Activated naive CD8-positive, alpha-beta T cell treated with anti-CD3 and anti-CD28 coated beads, Interleukin-2, amount 50 U/mL, for 24 hours (primary cell): ENCODE data around the gene CXCL6.

Experiments used
- ATAC-seq: fragments of 150-1000 bp; cut with Tn5 transposase; one replicate; pipeline ENCODE4 v1.10.0; 2021
- DNase-seq: peaks from one replicate; pipeline ENCODE4 v3.0.0; 2021
- H3K27ac Mint-ChIP-seq: one replicate; pipeline ENCODE4 v1.8.0; 2021; ENCODE audit warnings: mild to moderate bottlenecking, mixed read lengths
- H3K27me3 Mint-ChIP-seq: one replicate; pipeline ENCODE4 v1.8.0; 2021; ENCODE audit warnings: mixed read lengths
- H3K36me3 Mint-ChIP-seq: one replicate; pipeline ENCODE4 v1.8.0; 2021; ENCODE audit warnings: low read depth, mixed read lengths
- H3K4me1 Mint-ChIP-seq: one replicate; pipeline ENCODE4 v1.8.0; 2021; ENCODE audit warnings: mixed read lengths
- H3K4me3 Mint-ChIP-seq: one replicate; pipeline ENCODE4 v1.8.0; 2021; ENCODE audit warnings: mild to moderate bottlenecking, moderate library complexity, mixed read lengths
- H3K9me3 Mint-ChIP-seq: one replicate; pipeline ENCODE4 v1.8.0; 2021; ENCODE audit warnings: mixed read lengths

Gene CXCL6

DNA sequence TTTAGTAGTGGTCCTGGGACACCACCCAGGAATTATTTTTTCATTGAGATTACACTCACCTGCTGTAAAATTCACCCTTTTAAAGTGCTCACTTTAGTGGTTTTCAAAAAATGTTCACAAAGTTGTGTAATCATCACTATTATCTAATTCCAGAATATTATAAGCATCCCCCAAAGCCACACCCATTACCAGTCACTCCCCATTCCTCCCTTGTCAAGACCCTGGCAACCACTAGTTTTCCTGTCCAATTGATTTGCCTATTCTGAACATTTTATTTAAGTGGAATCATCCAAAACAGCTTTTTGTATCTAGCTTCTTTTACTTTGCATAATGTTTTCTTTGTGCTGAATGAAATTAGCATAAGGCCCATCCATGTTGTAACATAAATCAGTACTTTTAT is 12.7 kb upstream of the CXCL6 start:
- H3K27ac Mint-ChIP-seq = no peak overlapping the region
- H3K9me3 Mint-ChIP-seq = peaks cover 8% of the 10 kb centered on the region
- no peak overlapping the region for H3K4me3 Mint-ChIP-seq
- H3K36me3 Mint-ChIP-seq = no peaks in the 10 kb centered on the region
- H3K27me3 Mint-ChIP-seq = no peaks in the 10 kb centered on the region
- DNase-seq (no peak), ATAC-seq (no peak)
- no peaks in the 10 kb centered on the region for H3K4me1 Mint-ChIP-seq

DNA sequence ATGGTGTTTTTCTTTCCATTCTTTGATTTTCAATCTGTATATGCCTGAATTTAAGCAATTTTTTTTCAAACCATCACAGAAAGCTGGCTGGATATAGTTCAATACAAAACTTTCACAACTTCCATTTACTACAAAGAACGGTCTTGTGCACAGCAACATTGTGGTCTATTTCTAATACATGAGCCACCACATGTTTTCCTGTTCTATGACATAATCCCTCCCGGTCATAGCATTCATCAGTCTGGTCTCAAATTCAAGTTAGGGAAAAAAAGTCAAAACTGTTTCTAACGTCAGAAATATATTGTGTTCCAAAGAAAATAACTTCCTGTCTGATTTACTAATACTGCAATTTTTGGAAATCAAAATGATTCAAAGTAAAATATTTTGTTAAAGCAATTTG is 7.5 kb upstream of the CXCL6 start:
- no peaks in the 10 kb centered on the region for H3K4me1 Mint-ChIP-seq
- H3K27ac Mint-ChIP-seq = no peak overlapping the region
- no peak overlapping the region for H3K4me3 Mint-ChIP-seq
- no peaks in the 10 kb centered on the region for H3K36me3 Mint-ChIP-seq
- no peaks in the 10 kb centered on the region for H3K27me3 Mint-ChIP-seq
- ATAC-seq = no peak
- no peak for DNase-seq
- peaks cover 8% of the 10 kb centered on the region for H3K9me3 Mint-ChIP-seq

DNA sequence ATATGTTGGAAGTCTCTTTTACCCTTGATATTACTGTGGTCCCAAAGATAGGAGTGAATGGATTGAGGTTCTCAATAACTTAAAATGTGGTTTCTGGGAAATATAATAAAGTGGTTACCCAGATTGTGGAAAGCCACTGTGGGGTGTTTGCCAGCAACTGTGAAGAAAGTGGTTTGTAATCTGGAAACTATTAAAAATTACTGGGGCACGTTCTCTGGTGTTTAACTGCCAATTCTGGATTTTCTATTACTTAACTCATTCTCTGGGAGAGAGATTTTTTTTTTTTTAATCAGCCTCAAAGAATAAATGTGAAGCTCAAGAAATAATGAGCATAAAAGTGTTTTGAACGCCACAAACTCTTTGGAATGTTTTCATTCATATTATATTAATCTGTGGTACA is 4.9 kb upstream of the CXCL6 start:
- H3K9me3 Mint-ChIP-seq = peaks cover 8% of the 10 kb centered on the region
- no peak overlapping the region for H3K27ac Mint-ChIP-seq
- H3K36me3 Mint-ChIP-seq = no peaks in the 10 kb centered on the region
- no peaks in the 10 kb centered on the region for H3K27me3 Mint-ChIP-seq
- no peak for DNase-seq
- no peak overlapping the region for H3K4me3 Mint-ChIP-seq
- no peak for ATAC-seq
- H3K4me1 Mint-ChIP-seq = no peaks in the 10 kb centered on the region

GRCh38 chr4:73832651-73833237 is 3.7 kb upstream of the CXCL6 start:
- no peak for ATAC-seq
- Mint-ChIP-seq H3K27ac (no peak overlapping the region), H3K9me3 (peaks cover 3% of the 10 kb centered on the region), H3K4me3 (no peak overlapping the region), H3K27me3 (peaks cover 8% of the 10 kb centered on the region), H3K4me1 (no peaks in the 10 kb centered on the region), H3K36me3 (no peaks in the 10 kb centered on the region)
- DNase-seq = no peak

DNA sequence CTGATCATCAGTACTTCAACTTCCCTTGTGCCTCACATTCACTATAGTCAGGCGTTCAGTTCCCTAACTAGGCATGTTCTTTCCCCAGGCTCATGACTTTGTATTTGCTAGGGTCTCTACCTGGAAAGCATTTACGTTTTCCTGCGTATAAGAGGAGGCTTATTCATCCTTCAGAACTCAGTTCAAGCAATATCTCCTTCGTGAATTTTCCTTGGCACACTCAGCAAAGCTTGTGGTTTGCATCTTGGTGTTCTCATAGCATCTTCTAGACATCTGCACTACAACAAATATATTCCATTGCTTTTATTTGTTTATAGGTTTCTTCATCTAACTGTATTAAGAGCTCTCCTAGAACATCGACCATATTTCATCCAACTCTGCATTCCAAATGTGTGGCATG is 2.6 kb downstream of the CXCL6 start:
- H3K27me3 Mint-ChIP-seq = peaks cover 8% of the 10 kb centered on the region
- H3K36me3 Mint-ChIP-seq = no peaks in the 10 kb centered on the region
- no peaks in the 10 kb centered on the region for H3K9me3 Mint-ChIP-seq
- ATAC-seq (no peak), DNase-seq (no peak)
- no peak overlapping the region for H3K4me3 Mint-ChIP-seq
- no peak overlapping the region for H3K27ac Mint-ChIP-seq
- H3K4me1 Mint-ChIP-seq = no peaks in the 10 kb centered on the region

DNA sequence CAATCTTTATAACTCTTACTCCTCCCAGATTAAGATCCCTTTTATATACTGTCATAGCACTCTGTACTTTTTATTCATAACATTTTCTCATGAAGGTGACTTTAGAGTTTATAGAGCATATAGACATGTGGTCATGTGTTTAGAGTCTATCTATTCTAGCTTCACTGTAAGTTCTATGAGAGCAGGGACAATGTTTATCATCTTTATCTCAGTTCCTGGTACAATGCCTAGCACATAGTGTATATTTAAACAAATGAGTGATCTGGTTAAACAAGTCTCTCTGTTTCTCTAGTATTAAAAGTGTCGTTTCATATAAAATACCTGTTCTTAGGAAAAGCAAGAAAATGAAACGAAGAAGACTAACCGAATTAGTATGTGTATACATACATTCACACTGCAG is 3.2 kb downstream of the CXCL6 start:
- Mint-ChIP-seq H3K4me1 (no peaks in the 10 kb centered on the region), H3K4me3 (no peak overlapping the region), H3K27ac (no peak overlapping the region), H3K9me3 (no peaks in the 10 kb centered on the region), H3K36me3 (no peaks in the 10 kb centered on the region), H3K27me3 (peaks cover 8% of the 10 kb centered on the region)
- ATAC-seq = no peak
- DNase-seq = no peak

GRCh38 chr4:73841243-73841925 is 4.9 kb downstream of the CXCL6 start:
- Mint-ChIP-seq H3K4me3 (no peak overlapping the region), H3K27ac (no peak overlapping the region), H3K9me3 (no peaks in the 10 kb centered on the region), H3K36me3 (no peaks in the 10 kb centered on the region), H3K4me1 (no peaks in the 10 kb centered on the region), H3K27me3 (peaks cover 8% of the 10 kb centered on the region)
- no peak for DNase-seq
- ATAC-seq = no peak

DNA sequence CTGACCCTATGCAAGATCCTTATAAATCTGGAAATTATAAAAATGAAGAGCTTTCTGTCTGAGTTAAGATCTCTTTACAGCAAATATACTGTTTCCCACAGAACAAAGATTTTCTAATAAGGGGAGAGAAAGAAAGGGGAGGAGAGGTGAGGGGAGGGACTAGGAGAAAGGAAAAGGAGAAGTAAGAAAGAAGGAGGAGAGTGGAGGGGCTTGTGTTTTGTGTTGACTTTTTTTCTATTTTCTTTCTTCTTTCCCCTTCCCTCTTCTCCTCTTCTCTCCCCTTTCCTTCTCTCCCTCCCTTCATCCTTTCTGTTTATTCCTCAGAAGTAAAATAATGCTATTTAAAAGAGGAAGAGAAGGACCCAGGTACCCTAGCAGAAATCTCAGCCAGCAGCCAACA is 6.2 kb downstream of the CXCL6 start:
- no peaks in the 10 kb centered on the region for H3K36me3 Mint-ChIP-seq
- H3K4me1 Mint-ChIP-seq = no peaks in the 10 kb centered on the region
- no peaks in the 10 kb centered on the region for H3K9me3 Mint-ChIP-seq
- ATAC-seq = no peak
- H3K27me3 Mint-ChIP-seq = no peaks in the 10 kb centered on the region
- no peak for DNase-seq
- H3K27ac Mint-ChIP-seq = no peak overlapping the region
- no peak overlapping the region for H3K4me3 Mint-ChIP-seq

DNA sequence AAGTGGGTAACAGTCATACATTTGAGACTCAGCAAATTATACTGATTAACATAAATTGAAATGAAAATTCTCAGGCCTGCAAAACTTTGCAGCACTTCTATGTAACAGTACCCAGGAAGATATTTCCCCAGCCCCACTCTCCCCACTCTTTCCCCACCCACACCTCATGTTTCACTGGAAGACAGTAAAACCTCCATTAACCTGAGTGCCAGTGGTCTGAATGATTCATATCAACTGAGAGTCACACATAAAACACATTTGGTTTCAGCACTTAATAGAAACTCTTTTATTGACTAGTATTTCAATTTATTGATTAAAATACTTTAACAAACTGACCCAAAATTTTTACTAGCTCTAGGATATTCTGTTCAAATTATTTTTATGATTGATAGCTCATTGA is 6.9 kb downstream of the CXCL6 start:
- Mint-ChIP-seq H3K4me3 (no peak overlapping the region), H3K36me3 (no peaks in the 10 kb centered on the region), H3K27ac (no peak overlapping the region), H3K4me1 (no peaks in the 10 kb centered on the region), H3K27me3 (no peaks in the 10 kb centered on the region), H3K9me3 (no peaks in the 10 kb centered on the region)
- DNase-seq (no peak), ATAC-seq (no peak)

DNA sequence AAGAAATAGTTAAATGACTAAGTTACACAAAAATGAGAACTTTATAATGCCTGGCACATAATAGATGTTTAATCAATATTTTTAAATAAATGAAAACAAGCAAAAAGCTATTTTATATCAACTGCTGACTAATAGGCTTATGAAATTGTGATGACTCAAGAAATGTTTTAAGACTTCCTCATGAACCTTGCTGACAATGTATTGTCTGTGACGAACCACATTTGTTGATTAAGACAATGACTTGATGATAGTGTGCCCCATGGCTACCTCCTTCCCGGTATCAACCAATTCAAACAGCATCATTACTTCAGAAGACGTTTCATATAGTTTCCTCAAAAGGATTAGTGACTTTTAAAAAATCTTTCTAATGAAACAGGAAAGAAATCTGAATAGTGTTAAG is 7.9 kb downstream of the CXCL6 start:
- ATAC-seq (no peak), DNase-seq (no peak)
- no peak overlapping the region for H3K27ac Mint-ChIP-seq
- H3K4me1 Mint-ChIP-seq = no peaks in the 10 kb centered on the region
- no peaks in the 10 kb centered on the region for H3K9me3 Mint-ChIP-seq
- no peak overlapping the region for H3K4me3 Mint-ChIP-seq
- H3K36me3 Mint-ChIP-seq = no peaks in the 10 kb centered on the region
- H3K27me3 Mint-ChIP-seq = no peaks in the 10 kb centered on the region

GRCh38 chr4:73844806-73845205 is 8.3 kb downstream of the CXCL6 start:
- DNase-seq (no peak), ATAC-seq (no peak)
- Mint-ChIP-seq H3K27ac (no peak overlapping the region), H3K4me1 (no peaks in the 10 kb centered on the region), H3K9me3 (no peaks in the 10 kb centered on the region), H3K4me3 (no peak overlapping the region), H3K36me3 (no peaks in the 10 kb centered on the region), H3K27me3 (no peaks in the 10 kb centered on the region)

- no peak overlapping the region for H3K27ac Mint-ChIP-seq
- H3K4me3 Mint-ChIP-seq = no peak overlapping the region
- no peaks in the 10 kb centered on the region for H3K4me1 Mint-ChIP-seq
- H3K9me3 Mint-ChIP-seq = no peaks in the 10 kb centered on the region
- no peak for ATAC-seq
- H3K27me3 Mint-ChIP-seq = no peaks in the 10 kb centered on the region
- H3K36me3 Mint-ChIP-seq = no peaks in the 10 kb centered on the region
- no peak for DNase-seq
Measured at GRCh38 chr4:73847526-73848182, 11.2 kb downstream of the CXCL6 start.

DNA sequence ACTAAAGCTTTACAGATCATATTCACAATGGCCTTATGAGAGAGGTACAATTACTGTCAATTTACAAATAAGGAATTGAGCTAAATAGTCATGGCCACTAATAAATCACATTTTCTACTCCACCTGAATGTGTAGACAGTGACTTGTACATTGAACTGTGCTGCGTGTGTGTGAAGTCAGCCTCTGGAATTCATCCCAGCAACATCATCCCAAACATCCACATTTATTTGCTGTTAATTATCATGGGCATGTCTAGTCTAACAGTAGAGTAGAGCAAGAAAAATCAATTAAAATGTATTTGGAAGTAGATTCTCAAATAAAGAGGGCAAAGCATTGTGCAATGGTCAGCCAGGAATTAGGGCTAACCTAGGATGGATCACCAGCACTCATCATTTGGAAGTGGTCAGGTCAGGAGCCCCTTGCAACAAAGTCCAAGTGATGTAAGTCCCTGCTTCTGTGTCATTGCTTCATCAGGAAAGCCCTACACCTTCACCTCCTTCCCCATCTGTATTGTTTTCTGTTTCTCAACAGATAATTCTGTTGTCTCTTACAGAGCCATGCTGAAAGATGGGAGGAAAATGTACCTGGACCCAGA is 11.8 kb downstream of the CXCL6 start:
- H3K27ac Mint-ChIP-seq = no peak overlapping the region
- H3K9me3 Mint-ChIP-seq = no peaks in the 10 kb centered on the region
- no peaks in the 10 kb centered on the region for H3K4me1 Mint-ChIP-seq
- no peak for DNase-seq
- H3K27me3 Mint-ChIP-seq = no peaks in the 10 kb centered on the region
- no peak for ATAC-seq
- no peaks in the 10 kb centered on the region for H3K36me3 Mint-ChIP-seq
- no peak overlapping the region for H3K4me3 Mint-ChIP-seq

DNA sequence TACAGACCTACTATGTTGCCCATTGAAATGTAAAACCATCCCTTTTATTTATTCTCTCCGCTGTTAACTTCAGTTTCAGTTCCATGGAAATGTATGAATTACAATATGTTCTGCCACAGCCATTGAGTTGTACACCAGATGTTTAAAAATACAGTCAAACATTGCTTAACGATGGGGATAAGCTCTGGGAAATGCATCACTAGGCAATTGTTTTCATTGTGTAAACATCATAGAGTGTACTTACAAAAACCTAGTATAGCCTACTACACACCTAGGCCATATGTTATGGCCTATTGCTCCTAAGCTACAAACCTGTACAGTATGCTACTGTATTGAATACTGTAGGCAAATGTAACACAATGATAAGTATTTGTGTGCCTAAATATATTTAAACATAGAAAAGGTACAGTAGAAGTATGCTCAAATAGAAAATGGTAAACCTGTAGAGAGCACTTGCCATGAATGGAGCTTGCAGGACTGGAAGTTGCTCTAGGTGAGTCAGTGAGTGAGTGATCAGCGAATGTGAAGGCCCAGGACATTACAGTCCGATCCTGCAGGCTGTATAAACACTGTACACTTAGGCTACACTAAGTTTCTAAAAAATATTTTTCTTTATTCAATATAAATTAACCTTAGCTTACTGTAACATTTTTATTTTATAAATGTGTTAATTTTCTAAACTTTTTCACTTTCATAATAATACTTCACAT is 13.9 kb downstream of the CXCL6 start:
- H3K27me3 Mint-ChIP-seq = peaks cover 3% of the 10 kb centered on the region
- no peak overlapping the region for H3K4me3 Mint-ChIP-seq
- DNase-seq (no peak), ATAC-seq (no peak)
- H3K4me1 Mint-ChIP-seq = no peaks in the 10 kb centered on the region
- no peaks in the 10 kb centered on the region for H3K9me3 Mint-ChIP-seq
- no peaks in the 10 kb centered on the region for H3K36me3 Mint-ChIP-seq
- H3K27ac Mint-ChIP-seq = no peak overlapping the region

- ATAC-seq = no peak
- no peaks in the 10 kb centered on the region for H3K4me1 Mint-ChIP-seq
- no peaks in the 10 kb centered on the region for H3K36me3 Mint-ChIP-seq
- H3K27ac Mint-ChIP-seq = no peak overlapping the region
- peaks cover 3% of the 10 kb centered on the region for H3K27me3 Mint-ChIP-seq
- H3K9me3 Mint-ChIP-seq = no peaks in the 10 kb centered on the region
- no peak overlapping the region for H3K4me3 Mint-ChIP-seq
- DNase-seq = no peak
Measured at GRCh38 chr4:73851293-73851692, 14.8 kb downstream of the CXCL6 start.
